ENCODE results near the gene NAALADL2. TPM values are rescaled to one million over a fixed set of nuclear protein-coding genes. Genes with fewer than 3 reads are reported as not detected.
A peak's percentile ranks its signal among the peaks of the same experiment; 100 is the strongest.

Gene NAALADL2
- total RNA-seq, 1 experiment from 2014 or later = 1.6 TPM

- Histone ChIP-seq H3K79me2 (ENCODE audit: insufficient read depth, low read length) (no peaks in the 10 kb centered on the region), H2AK5ac (ENCODE audit: insufficient read length, low read length) (no peak overlapping the region), H2BK120ac (ENCODE audit: low read depth, low read length, poor library complexity, severe bottlenecking) (no peak overlapping the region), H2BK12ac (ENCODE audit: insufficient read length, low read depth, low read length) (no peak overlapping the region), H3K23ac (ENCODE audit: insufficient read length, low read depth, low read length) (no peak overlapping the region), H2AFZ (ENCODE audit: low read length) (no peak overlapping the region), H3K9ac (ENCODE audit: extremely low read depth, insufficient read length, low read length) (no peak overlapping the region), H3K4me2 (ENCODE audit: insufficient read depth, insufficient read length, low read length) (no peak overlapping the region), H3K4ac (ENCODE audit: low read depth, low read length) (no peak overlapping the region), H4K91ac (ENCODE audit: insufficient read length, low read depth, low read length) (no peak overlapping the region), H3K14ac (ENCODE audit: insufficient read depth, low read length) (no peak overlapping the region), H3K23me2 (ENCODE audit: insufficient read length, low read depth, low read length, poor library complexity, severe bottlenecking) (no peaks in the 10 kb centered on the region), H4K8ac (replicated peaks; ENCODE audit: insufficient read length, low read depth, low read length) (no peak overlapping the region), H3K9me3 (ENCODE audit: control insufficient read depth, low read depth, low read length) (no peaks in the 10 kb centered on the region), H2BK20ac (ENCODE audit: low read depth, low read length, poor library complexity, severe bottlenecking) (no peak overlapping the region), H3K27me3 (ENCODE audit: insufficient read depth, low read length) (no peaks in the 10 kb centered on the region), H3T11ph (ENCODE audit: low read length) (no peak overlapping the region), H4K20me1 (ENCODE audit: control insufficient read depth, insufficient read depth, insufficient read length) (no peaks in the 10 kb centered on the region), H3K56ac (ENCODE audit: insufficient read length, low read depth, low read length) (no peak overlapping the region), H3K27ac (ENCODE audit: insufficient read length, low read depth, low read length) (no peak overlapping the region), H3K4me1 (ENCODE audit: insufficient read depth, low read length) (no peaks in the 10 kb centered on the region), H2BK15ac (ENCODE audit: low read depth, low read length) (no peak overlapping the region), H3K79me1 (ENCODE audit: insufficient read depth, low read depth, low read length, poor library complexity, severe bottlenecking) (no peaks in the 10 kb centered on the region), H2BK5ac (ENCODE audit: insufficient read length, low read length) (no peak overlapping the region), H3K18ac (ENCODE audit: insufficient read length, low read depth, low read length) (no peak overlapping the region), H4K5ac (ENCODE audit: insufficient read length, low read depth, low read length) (no peak overlapping the region)
- Mint-ChIP-seq H3K27ac (0 out of 7 replicates have a peak overlapping the region, but pooled peaks of 1 of the 3 experiments have one; percentile 5), H3K36me3 (ENCODE audit: insufficient read depth in 1 of 3, low read depth in 3 of 3) (no peaks in the 10 kb centered on the region), H3K9me3 (no peaks in the 10 kb centered on the region), H3K4me3 (no peak overlapping the region), H3K27me3 (ENCODE audit: low read depth) (no peaks in the 10 kb centered on the region), H3K4me1 (peaks cover 2% of the 10 kb centered on the region in 2 experiments; a peak in 1 of 4 replicates)
- no CpG with 5 or more reads among the region's 2 CpGs for WGBS (ENCODE audit: extremely low coverage, insufficient read length, low lambda C conversion rate)
- no peak for TF ChIP-seq CTCF (conservative IDR thresholded peaks at IDR 0.05)
- DNase-seq = no peak
Observed at GRCh38 chr3:175477651-175478224, 618.6 kb downstream of the NAALADL2 start.

Data from H9 (cell line).